Sciatic nerve (tissue), 2 donors: ENCODE data around the gene WNT3A. TPM values are rescaled to one million over a fixed set of nuclear protein-coding genes. Genes with fewer than 3 reads are reported as not detected.
A peak's percentile ranks its signal among the peaks of the same experiment; 100 is the strongest.

ENCODE experiments used
- ATAC-seq: fragments of 200-7000 bp; cut with Tn5 transposase; one replicate; pipeline ENCODE4 v1.9.1; 2020; ENCODE audit warnings: mild to moderate bottlenecking, moderate library complexity
- DNase-seq: peaks from one replicate; pipeline ENCODE4 v3.0.0-alpha.2; 2020; ENCODE audit warnings: low spot score
- intact Hi-C: fragments of 100-400 bp; cut with DNase I; formaldehyde crosslinking; loops from one replicate; pipeline ENCODE4 v1.14.2; 2022
- total RNA-seq: library from RNA; stranded (reverse); fragmentation: NEBNext Ultra II Directional; extraction: Animal tissue kit (Norgen Biotek cat#: 25700); gene quantifications from one replicate; pipeline ENCODE4 v1.2.1, GENCODE V29; 2021
- donor health status: DM: no; HTN: no; CAD: no.
- donor health status: DM: no; HTN: no; CAD: no.

The WNT3A gene
- total RNA-seq, 1 donor from 2014 or later: not detected

GRCh38 chr1:228085287-228085951 is 78.6 kb downstream of the WNT3A start:
- intact Hi-C loops: loop anchor here (5.0 kb wide), 1 partner anchor 587 kb away; no protein-coding TSS in a partner anchor
- no peak for DNase-seq
- ATAC-seq: no peak

GRCh38 chr1:228087771-228088251 is 81.0 kb downstream of the WNT3A start:
- DNase-seq: no peak
- ATAC-seq: no peak
- intact Hi-C loops: loop anchor here (5.0 kb wide), 1 partner anchor 584 kb away; no protein-coding TSS in a partner anchor

GRCh38 chr1:228088586-228089498 is 82.0 kb downstream of the WNT3A start:
- DNase-seq (peak; percentile 58), ATAC-seq (no peak)
- intact Hi-C loops: loop anchor here (5.0 kb wide), 1 partner anchor 583 kb away; no protein-coding TSS in a partner anchor

GRCh38 chr1:228089519-228090380 is 83.0 kb downstream of the WNT3A start:
- peak; percentile 51 for DNase-seq
- intact Hi-C loops: loop anchor here (5.0 kb wide), 1 partner anchor 583 kb away; no protein-coding TSS in a partner anchor
- ATAC-seq: peak; percentile 12

DNA sequence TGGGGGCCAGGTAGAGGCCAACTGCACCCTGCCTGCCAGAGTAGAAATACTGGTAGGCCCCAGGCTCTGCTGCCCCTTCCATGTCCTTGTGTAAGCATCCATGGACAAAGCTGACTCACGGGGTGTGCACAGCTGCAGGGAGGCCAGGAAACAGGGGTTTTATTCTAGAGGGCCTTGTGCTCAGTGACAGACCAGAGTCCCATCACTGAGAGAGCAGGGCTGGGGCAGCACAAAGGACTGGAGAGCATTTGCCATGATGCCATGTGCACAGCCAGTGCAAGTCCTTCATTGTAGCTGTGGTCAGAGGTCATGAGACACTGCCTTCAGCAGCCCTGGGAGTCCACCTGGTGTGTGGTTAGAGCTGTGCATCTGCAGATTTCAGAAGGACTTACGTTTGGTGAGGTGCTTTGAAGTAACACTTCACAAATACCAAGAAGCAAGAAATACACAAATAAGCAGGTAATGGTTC is 83.8 kb downstream of the WNT3A start:
- ATAC-seq (no peak), DNase-seq (no peak)
- intact Hi-C loops: no loop called here

DNA sequence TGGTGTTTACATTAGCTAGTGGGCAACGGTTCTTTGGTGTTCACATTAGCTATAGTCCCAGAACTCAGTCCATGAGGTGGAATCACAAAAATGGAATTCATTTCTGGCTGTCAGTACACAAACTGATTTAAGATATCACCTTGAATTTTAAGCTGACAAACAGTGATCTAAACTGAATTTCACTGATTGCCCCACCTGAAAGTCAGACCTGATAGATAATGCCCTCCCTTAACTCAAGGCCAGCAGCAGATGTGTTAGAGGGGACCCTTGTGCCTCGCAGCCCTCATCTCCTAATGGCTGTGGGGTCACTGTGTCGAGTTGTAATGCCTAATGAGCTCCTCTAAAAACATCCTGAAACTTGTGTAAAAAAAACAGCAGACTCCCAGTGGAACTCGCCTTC is 84.3 kb downstream of the WNT3A start:
- DNase-seq: no peak
- intact Hi-C loops: no loop called here
- ATAC-seq: no peak

- DNase-seq (no peak), ATAC-seq (no peak)
These were observed 85.7 kb downstream of the WNT3A start for GRCh38 chr1:228092342-228093049.

DNA sequence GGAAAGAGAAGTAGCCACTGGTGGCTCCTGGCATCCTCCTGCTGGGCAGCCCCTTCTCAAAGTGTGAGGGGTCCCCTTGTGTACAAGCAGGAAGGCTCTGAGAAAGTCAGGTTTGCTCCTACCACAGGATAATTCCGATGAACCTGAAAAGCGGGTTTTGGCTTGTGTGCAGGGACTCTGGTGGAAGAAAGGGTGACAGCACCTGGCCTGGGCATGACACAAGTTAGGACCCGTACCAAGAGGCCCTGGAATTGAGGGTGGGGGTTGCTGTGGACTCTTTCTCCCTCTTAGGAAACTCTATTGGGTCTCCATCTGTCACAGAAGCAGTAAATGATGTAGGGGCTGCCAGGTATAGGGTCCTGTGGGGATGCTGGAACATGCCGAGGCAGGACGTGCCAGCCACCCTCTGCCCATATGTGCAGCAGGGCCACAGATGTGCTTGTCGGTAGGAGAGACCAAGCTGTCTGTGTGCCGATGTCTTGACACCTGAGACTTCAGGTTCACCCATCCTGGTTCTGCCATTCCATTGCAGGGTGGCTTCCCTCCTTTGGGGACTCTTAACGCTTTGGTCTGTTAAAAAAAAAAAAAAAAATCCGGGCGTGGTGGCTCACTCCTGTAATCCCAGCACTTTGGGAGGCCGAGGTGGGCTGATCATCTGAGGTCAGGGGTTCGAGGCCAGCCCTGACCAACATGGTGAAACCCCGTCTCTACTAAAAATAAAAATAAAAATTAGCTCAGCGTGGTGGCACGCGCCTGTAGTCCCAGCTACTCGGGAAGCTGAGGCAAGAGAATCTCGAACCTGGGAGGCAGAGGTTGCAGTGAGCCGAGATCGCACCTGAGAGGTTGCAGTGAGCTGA is 86.5 kb downstream of the WNT3A start:
- intact Hi-C loops: no loop called here
- ATAC-seq (no peak), DNase-seq (no peak)

More at GRCh38 chr1:228092342-228093049, 85.7 kb downstream of the WNT3A start:
- intact Hi-C loops: no loop called here

DNA sequence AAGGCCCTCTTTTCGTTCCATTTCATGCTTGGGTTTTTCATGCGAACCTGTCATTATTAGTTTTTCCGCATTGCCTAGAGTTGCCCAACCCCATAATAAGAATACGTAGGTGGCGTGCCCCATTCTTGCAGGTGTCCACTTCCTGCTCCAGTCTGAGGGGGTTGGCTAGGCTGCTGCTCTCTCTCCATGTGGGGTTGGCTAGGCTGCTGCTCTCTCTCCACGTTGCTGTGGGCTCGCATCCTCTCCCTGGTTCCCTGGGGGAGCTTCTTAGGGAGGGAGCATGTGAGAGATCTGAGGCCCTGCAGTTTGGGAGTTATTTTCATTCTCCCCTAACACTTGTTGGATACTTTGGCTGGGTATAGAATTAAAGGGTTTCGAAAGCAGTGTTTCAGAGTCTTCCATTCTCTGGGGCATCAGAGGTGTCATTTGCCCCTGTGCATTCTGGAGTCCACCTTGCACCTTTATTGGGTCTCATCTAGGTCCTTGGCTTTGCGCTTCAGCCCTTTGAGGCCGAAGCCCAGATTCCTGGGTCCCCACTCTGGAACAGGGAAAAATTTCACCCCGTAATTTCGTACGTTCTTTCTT is 87.7 kb downstream of the WNT3A start:
- DNase-seq (no peak), ATAC-seq (no peak)
- intact Hi-C loops: no loop called here

- DNase-seq: no peak
- ATAC-seq: no peak
- intact Hi-C loops: no loop called here
These were observed 88.4 kb downstream of the WNT3A start for GRCh38 chr1:228095161-228095560.

DNA sequence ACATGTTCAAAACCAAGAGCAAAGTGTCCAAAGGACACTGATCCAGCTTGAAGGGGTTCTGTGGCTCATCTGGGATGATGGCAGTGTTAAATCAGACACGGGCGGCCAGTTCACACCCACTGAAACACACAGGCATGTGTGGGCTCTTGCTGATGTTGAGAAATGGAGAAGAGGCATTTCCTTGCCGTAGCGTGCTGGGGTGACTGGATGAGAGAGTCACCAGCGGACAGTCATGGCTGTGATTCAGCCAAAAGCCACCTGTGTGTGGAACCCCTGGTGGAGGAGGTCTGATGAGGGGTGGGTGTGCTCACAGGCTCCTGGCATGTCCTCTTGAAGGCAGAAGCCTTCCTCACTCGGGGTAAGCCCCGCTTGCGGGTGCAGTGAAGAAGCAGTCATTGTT is 89.1 kb downstream of the WNT3A start:
- intact Hi-C loops: no loop called here
- ATAC-seq: no peak
- DNase-seq: no peak

GRCh38 chr1:228096416-228097332 is 89.9 kb downstream of the WNT3A start:
- DNase-seq (peak; percentile 43), ATAC-seq (no peak)
- intact Hi-C loops: no loop called here

DNA sequence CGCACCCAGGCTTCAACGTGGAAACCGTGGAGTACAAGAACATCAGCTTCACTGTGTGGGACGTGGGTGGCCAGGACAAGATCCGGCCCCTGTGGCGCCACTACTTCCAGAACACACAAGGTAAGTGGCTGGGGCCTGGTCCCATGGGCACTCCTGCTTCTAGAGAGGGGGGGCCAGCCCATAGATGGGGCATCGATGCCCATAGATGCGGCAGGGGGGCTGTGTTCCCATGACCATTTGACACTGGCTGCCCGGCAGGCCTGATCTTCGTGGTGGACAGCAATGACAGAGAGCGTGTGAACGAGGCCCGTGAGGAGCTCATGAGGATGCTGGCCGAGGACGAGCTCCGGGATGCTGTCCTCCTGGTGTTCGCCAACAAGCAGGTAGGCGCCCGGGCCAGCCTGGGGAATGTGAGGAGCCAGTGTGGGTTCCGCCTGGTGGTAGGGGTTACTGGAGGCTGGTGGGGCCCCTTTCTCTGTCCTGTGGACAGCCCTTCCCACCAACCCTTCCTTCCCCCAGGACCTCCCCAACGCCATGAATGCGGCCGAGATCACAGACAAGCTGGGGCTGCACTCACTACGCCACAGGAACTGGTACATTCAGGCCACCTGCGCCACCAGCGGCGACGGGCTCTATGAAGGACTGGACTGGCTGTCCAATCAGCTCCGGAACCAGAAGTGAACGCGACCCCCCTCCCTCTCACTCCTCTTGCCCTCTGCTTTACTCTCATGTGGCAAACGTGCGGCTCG is 90.7 kb downstream of the WNT3A start:
- intact Hi-C loops: no loop called here
- no peak for ATAC-seq
- DNase-seq: peak; percentile 50

DNA sequence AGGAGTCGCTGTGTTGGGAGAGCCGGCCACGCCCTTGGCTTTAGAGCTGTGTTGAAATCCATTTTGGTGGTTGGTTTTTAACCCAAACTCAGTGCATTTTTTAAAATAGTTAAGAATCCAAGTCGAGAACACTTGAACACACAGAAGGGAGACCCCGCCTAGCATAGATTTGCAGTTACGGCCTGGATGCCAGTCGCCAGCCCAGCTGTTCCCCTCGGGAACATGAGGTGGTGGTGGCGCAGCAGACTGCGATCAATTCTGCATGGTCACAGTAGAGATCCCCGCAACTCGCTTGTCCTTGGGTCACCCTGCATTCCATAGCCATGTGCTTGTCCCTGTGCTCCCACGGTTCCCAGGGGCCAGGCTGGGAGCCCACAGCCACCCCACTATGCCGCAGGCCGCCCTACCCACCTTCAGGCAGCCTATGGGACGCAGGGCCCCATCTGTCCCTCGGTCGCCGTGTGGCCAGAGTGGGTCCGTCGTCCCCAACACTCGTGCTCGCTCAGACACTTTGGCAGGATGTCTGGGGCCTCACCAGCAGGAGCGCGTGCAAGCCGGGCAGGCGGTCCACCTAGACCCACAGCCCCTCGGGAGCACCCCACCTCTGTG is 91.6 kb downstream of the WNT3A start:
- ATAC-seq: no peak
- no peak for DNase-seq
- intact Hi-C loops: no loop called here

DNA sequence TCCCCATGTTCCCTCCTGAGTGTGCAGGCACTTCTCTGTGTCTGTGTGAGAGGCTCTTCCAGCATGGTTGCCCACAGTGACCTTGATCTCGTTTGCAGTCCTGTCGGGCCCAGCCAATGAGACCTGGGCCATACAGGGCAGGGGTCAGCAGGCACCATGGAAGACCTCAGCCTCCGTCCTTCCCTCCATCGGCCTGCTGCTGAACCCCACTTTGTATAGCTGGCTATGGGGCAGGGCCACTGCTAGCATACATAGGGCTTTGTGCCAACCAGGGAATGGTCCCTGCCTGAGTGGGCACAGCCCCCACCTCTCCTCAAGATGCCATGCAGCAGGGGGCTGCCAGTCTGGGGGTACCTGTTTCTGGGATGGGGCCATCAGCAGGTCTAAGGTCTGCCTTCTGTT is 92.5 kb downstream of the WNT3A start:
- peak; percentile 38 for DNase-seq
- no peak for ATAC-seq
- intact Hi-C loops: no loop called here
